Eye (tissue), 1 donor: ENCODE data around the gene ZNF883.
"Not testable (repeated sequence)": the region's sequence is repeated elsewhere in the genome, so short reads cannot be mapped to it uniquely, and the experiment has no call there.

Experiments
- DNase-seq: peaks from one replicate; pipeline ENCODE4 v3.0.0-alpha.2; 2015

The ZNF883 gene

DNA sequence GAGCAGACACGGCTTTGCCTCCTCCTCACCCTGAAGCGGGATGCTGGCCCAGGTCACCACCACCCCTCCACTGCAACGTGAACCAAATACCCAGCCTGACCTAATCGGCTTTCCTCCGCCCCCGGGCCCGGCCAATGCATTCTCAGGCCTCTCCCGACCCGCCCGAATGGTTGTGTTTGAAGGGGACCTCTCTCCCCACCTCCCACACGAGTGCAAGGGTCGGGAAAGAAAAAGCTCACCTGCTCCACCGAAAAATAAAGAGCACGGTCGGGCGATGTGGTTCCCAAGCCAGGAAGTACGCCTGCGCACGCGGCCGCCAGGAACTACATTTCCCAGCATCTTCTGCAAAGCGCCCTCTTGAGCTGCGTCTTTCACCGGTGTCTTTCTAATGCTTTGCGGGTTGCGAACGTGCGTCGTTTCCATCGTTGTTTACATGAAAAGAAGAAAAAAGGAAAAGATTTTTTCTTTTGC is at the start of gene ZNF883:
ZNF883 (minus strand) TSS at position 282 of the 471 bp plus-strand sequence.
- DNase-seq: peak; percentile 93

DNA sequence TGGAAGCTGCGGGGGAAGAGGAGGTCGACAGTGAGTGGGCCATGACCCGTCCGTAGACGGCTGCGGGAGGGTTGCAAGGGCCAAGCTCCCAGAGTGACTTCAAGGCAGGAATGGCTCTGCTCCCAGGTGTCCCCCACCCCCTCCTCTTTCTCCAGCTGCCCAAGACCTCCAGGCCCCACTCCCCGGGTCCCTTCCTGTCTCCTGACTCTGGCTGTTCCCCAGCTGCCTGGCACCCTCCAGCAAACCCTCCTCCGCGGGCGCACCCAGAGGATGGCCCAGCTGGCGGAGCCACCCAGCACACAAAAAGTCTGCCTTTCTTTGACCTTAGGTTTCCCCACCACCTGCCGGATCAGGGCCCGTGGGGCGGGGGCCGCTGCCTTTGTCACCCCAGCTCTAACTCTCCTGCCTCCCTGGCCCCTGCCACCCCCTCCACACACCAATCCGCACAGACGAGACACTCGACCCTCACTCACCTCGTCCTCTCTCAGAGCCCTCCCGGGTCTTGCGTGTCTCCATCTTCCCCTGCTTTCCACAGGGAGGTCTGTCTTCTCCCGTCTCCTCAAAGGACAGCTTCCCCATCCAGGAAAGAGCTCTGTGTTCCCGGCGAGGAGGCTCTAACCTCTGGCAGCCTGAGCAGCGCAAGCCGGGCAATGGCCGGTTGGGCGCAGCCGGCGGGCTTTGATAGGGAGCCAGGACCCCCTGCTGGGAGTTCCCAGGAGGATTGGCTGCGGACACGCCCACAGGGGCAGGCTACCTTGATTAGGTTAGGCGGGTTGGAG is 49.3 kb upstream of the ZNF883 start:
- peak; percentile 49 for DNase-seq

DNA sequence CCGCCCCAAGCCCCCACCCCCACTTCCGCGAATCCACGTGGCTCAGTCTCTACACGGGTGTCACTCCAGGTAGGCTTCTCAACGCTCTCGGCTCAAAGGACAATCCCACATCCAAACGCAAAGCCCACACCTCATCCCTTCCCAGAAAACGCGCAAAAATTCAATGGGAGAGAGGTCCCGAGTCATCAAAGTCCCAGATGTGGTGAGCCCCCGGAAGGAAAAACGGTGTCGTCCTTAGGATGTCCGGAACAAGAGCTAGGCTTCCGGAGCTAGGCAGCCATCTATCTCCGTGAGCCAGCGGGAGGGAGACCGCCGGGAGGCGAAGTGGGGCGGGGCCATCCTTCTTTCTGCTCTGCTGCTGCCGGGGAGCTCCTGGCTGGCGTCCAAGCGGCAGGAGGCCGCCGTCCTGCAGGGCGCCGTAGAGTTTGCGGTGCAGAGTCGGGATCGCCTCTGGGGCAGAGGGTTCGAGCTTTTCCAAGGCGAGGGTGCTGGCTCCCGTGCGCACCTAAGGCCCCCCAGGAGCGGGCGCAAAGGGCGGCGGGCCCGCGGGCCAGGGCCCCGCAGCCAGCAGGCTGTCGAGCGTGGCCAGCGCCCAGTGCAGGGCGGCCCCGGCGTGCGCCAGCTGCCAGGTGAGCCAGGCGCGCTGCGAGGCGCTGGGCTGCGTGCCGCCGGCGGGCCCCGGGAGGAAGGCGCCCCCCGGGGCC is 47.7 kb upstream of the ZNF883 start:
- DNase-seq: not testable (repeated sequence)

DNA sequence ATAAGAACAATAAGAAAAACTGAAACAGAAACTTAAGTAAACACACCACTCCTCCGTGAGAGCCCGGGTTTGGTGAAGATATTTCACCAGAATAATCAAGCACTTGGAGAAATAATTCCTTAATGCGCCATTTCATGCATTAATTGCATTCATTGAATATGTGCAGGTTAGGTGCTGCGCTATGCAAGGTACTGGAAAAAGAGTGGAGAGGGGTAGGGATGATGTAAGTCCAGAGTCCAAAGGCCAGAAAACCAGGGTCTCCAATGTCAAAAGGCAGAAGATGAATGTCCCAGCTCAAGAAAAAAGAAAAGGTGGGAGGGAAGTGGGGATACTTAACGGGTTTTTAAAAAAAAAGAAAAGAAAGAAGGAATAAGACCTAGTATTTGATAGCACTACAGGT is 45.2 kb upstream of the ZNF883 start:
- no peak for DNase-seq

DNA sequence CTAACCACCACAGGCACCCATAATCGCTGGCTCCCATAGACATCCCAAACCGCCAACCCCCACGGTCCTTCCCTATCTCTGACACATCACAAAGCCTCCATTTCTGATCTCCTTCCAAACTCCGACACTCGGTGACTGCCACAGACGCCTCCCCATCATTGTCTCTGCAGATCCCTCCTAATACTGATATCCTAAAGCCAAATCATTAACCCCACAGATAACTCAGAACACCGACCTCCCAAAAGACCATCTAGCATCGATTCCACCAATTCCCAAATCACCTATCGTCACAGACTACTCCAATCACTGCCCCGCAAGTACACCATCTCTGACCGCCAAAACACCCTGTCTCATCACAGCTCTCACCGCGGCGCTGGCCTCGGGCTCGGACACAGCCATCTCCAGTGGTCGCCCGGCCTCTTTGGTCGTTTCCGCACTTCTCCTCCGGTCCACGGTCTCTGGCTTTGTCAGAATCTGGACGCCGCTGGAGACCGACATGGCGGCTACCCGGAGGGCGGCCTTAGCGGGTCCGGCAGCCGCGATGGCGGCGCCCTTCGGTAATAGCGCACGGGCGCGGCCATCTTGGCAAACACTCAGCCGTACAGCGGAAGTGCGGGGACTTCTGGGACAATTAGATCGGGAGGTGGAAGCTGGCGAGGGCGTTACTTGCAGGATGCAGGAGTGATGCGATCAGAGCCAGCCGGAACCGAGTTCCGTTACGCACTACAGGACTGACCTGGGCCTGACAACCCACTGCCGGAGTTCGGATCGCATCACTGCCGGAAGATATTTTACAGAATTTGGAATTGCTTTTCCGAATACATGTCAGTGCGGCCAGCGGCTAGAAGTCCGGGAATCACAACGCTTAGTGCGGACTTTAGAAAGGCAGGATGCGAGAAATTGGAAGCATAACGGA is 44.5 kb upstream of the ZNF883 start, which contains the start of gene ZFP37:
ZFP37 (minus strand) TSS at position 534 of the 916 bp plus-strand sequence; CDS start at position 498, 36 bp downstream.
- DNase-seq: peak; percentile 97

DNA sequence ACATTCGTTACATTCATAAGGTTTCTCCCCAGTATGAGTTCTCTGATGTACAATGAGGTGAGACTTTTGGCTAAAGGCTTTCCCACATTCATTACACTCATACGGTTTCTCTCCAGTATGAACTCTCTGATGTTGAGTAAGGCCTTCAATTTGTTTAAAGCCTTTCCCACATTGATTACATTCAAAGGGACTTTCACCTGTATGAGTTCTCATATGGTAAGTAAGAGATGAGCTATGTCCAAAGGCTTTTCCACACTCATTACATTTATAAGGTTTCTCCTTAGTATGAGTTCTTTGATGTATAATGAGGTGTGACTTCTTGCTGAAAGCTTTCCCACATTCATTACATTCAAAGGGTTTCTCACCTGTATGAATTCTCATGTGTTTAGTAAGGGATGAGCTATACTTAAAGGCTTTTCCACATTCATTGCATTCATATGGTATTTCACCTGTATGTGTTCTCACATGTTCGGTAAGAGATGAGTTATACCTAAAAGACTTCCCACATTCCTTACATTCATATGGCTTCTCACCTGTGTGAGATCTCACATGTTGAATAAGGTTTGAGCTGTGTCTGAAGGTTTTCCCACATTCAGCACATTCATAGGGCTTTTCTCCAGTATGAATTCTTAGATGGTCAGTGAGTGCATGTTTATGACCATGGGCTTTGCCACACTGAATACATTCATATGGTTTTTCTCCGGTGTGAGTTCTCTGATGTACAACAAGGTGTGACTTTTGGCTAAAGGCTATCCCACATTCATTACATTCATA is 31.1 kb upstream of the ZNF883 start:
- DNase-seq: no peak

DNA sequence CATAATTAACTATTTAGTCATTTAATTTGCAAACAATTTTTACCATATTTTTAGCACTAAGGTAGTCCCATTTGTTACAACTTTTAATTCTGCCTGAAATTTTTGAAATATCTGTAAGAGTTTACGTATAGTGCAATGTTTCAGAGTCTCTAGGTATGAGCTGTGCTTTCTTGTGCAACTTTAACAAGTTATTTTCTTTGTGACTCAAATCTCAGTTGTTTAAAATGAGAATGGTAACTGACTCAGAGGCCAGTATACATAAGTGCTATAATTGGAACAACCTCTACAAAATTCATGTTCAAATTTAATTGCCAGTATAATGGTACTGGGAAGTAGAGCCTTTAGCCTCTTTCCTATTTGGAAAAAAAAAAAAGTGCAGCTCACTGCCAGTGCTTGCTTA is 14.2 kb upstream of the ZNF883 start:
- DNase-seq: no peak

DNA sequence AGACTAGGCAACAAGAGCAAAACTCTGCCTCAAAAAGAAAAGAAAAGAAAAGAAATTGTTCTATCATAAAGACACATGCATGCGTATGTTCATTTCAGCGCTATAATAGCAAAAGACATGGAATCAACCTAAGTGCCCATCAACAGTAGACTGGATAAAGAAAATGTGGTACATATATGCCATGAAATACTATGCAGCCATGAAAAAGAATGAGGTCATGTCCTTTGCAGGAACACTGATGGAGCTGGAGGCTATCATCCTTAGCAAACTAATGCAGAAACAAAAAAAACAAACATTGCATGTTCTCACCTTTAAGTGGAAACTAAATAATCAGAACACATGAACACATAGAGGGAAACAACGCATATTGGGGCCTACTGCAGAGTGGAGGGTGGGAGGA is 6.3 kb upstream of the ZNF883 start:
- DNase-seq: no peak

DNA sequence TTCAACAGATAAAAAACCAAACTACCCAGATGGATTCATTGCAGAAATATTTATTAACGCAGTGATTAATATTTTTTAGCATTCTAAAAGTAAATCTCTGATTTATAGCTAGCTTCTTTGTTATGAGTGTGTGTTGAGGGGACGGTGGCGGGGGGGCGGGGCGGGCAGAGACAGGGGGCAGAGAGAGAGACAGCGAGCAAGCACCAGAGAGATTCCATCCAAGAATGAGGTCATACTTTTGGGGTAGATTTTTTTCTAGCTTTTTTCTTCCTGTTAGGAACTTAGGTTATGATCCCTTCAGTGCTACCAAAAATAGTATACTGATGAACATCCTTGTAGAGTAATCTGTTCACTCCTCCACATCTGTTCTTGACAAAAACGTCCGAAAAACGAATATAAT is 500 bp upstream of the ZNF883 start:
- no peak for DNase-seq

DNA sequence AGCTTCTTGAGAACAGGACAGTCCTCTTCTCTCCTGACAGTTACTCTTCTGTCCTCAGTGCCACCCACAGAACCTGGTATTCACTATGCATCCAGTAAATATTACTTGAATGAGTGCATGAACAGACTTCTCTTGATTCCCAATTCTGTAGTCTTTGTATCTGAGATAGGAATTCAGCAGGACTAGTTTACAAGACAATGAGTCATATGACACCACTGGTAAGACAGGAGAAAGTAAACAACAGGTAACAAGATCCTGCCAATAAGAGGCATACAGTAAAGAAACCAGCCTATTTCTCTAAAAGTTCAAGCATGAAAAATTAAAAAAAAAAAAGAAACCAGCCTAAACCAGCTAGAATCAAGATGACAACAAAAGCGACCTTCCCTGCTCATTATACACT is 6.2 kb downstream of the ZNF883 start:
- DNase-seq: no peak

DNA sequence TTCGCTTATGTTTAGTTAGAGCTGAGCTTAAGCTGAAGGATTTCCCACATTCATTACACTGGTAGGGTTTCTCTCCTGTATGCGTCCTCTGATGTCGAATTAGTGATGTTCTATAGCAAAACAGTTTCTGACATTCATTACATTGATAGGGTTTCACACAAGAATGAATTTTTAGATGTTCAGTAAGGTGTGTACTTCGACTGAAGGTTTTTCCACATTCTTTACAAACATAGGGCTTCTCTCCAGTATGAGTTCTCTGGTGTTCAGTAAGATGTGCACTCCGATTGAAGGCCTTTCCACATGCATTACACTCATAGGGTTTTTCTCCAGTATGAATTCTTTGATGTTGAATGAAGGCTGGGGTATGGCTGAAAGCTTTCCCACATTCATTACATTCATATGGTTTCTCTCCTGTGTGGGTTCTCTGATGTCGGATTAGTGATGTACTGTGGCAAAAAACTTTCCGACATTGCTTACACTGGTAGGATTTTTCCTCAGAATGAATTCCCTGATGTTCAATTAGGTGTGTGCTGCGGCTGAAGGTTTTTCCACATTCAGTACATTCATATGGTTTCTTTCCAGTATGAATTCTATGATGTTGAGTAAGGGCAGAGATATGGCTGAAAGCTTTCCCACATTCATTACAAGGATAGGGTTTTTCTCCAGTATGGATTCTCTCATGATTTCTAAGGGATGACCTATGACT is 14.6 kb downstream of the ZNF883 start:
- DNase-seq: peak; percentile 3

DNA sequence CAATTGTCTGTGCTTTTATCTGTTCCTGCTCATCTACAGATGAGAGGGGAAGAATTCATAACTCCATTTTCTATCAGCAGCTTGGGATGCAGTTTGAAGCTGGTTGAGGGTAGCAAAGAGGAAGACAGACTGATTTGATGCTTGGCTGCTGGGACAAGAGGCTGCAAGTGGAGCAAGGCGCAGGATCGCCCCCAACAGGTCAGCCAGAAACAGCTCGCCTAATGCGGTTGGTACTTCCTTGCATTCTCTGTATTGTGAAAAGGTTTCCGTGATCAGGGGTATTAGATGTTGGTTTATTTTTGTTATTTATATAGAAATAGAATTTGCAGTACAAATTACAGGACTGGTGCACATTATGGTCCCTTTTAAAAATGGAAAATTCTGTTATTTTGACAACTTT is 40.6 kb downstream of the ZNF883 start:
- peak; percentile 20 for DNase-seq

DNA sequence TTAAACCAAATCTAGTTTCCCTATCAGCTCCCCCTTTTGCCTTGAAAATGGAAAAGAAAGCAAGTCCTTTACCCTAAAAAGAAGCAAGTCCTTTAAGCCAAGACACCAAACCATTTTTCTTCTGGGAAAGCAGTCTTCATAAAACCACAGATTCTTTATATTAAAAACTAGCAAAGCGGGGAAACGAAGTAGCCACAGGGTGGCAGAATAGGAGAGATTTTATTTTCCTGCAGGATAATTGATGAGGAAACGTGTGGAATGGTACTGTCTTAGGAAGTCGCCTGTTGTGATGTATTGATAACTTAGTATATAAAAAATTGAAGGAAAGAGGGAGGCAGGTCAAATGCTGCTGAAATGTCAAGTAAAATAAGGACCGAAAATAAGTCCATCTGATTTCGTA is 41.1 kb downstream of the ZNF883 start:
- DNase-seq: peak; percentile 14

DNA sequence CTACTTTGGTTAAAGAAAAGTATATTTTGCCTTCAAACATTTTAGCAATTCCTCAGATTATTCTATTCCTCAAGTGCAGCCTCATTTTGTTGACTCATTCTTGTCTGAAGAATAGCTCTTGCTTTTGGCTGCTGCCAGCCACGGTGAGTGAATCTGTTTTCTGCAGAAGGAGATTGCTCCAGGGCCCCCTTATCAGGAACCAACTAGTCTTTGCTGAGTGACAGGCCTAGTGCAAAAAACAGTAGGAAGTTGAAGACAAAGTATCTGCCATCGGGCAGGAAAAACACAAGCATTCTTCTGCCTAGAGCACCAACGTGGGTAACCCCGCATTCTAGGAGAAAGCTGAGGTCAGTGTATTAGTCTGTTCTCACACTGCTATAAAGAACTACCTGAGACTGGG is 42.3 kb downstream of the ZNF883 start:
- DNase-seq: no peak

DNA sequence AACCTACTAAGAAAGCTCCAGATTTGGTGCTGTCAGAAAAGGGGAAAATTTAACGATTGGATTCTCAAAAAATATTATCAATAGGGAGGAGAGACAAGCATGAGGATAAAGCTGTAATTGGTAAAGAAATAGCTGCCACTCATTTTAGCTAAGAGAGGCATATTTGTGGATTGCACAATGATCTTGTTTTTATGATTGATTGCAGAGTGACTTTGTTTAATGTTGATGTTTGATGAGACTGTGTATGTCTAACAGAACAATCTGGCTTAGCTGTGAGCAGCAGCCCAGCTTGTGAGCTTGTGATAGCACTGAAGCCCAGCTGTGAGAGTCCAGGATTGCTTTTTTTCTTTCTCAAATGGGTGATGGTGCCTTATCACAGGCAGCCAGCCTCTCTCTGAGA is 56.4 kb downstream of the ZNF883 start:
- no peak for DNase-seq

DNA sequence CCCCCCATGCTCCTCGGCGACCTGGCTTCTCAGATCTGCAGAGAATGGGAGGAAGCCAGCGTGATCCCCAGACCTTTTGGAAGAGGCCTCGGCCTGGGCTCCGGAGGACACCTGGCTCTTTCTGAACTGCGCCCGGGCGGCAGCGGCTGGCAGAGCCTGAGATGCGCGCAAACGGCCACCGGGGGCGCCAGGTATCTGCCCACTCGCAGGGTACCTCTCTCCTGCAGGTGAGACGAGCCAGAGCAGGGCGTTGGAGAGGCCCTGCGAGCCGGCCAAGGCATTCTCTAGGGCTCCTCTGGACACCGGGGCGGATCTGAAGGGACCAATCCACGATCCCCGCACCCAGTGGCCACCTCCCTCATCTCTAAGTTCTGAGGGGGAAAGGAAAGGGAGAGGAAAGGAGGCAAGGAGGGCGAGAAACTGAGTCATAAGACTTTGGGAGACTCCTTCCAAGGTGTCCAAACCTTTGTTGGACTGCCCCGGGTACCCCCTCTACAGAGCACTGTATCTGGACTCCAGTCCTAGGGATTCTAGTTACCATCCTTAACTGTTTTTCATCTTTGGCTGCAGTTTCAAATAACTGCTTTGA is 66.3 kb downstream of the ZNF883 start:
- DNase-seq: no peak

DNA sequence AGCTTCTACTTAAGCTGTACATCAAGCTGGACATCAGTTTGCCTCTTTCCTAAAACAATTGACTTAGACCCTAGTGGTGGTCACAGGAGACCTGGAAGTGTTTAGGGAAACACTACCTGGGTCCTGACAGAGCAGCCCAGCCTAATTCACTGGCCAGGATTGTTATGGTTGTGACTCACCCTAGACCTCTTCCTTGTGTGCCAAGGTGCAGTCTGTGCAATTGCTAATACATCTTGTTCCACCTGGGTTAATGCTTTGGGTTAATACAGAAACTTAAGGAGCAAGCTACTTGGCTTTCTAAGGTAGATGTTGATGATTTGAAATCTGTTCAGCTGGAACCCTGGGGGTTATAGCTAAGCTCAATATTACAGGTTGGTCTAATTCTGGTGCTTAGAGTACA is 72.6 kb downstream of the ZNF883 start:
- DNase-seq: no peak

DNA sequence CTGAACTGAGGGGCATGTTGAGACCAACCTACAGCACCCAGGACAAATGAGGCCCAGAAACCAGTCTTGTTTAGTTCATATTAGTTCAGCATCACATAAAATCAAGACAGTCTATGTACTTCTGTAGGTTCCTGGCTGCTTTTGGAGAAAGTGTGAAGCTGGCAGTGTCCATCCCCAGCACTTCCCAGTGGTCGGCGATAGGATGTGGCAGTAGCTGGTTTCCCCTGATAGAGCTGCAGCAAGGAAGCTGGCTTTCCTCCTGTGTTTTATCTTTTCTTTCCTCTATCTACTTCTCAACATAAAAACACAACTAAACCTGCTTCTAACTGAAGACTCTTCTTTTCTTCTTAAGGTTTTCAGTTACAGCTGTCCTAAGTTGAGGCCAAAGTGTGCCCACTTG is 78.3 kb downstream of the ZNF883 start:
- DNase-seq: no peak

DNA sequence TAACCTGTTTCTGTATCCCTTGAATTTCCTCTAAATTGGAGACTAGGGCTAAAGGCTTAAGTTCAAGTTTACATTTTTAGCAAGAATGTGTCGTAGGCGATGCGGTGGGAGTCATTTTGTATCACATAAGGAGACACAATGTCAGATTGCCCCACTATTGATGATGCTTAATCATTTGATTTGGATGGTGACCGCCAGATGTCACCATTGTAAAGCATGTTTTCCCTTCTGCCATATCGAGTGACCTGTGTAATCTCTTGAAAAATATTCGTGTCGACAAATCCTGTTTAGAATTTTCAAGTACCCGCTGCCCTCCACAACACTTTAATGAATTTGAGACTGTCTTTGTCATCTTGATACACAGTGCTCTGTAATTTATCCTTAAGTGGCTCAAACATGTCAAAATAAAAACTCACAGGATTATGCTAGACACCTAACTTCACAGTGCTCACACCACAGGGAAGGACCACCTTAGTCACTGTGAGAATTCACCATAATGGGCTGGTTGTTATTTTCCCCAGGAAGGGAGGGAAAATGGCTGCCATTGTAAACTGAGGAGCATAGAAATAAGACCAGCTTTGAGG is 86.8 kb downstream of the ZNF883 start:
- DNase-seq: peak; percentile 79

DNA sequence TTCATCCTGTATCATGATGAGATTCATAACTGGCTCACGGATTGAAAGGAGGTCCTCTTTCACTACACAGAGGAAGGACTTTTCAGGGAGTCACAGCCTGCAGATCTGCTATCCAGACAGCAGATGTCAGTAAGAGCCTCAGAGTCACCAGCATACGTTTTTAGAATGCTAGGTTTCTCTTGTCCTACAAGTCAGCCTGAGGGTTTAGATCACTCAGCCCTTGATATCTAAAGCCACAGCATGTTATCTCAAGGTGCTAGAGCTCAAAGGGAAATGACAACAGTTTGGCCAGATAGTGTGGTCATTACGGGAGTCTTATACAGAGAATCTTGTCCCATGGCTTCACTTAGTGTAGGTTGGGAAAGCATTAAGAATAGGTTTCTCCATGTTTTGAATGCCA is 90.4 kb downstream of the ZNF883 start:
- DNase-seq: peak; percentile 37

DNA sequence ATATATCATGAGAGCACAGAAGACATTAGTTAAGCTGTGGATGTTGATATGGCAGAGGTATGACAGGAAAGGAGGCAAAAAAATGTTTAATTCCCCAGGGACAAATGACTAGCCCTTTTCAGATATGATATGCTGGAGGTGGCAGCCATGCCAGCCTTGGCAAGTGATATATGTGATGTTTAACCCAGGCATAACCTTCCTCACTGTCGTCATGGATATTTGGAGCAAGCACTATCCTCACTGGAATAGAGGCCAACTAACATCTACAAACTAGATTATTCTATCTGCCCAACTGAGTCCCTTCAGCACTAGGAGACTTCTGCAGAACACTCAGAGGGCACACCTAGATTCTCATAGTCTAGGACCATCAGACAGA is 94.0 kb downstream of the ZNF883 start:
- DNase-seq: no peak
